Measurements from ENCODE around the gene NEU3.
"Not testable (repeated sequence)": the region's sequence is repeated elsewhere in the genome, so short reads cannot be mapped to it uniquely, and the experiment has no call there.

The NEU3 gene

DNA sequence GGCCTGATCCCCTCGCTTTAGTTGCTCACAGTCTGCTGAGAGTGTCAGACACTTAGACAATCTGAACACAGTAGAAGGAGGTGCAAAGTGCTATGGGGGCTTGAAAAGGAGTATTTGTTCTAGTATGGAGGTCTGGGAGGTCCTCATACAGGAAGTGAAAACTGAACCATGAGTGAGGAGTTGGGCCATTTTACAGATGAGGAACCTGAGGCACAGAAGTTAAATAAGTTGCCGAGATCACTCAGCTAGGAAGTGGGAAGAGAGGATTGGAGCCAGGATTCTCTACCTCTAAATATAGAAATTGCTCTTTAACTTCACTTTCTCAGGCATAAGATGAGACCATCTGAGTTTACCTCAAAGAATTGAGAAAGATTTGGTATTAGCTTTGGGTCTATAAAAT, 4.0 kb upstream of the NEU3 start:
- no peak for DNase-seq

DNA sequence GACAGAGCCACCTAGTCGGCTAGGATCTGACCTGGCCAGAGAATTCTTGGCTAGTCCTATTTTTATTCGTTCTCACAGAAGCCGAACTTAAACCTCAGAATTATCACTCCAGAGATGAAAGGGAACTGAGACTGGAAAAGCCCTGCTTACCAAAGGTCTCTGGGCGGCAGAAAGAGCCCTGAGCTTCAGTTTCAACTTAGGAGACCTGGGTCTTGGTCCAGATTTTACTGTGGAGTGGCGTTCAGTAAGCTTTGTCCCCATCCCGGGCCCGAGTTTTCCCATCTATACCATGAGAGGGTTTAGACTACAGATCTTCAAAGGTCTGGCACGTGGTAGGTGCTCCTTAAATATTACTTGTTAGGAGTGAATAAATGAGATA, 516 bp downstream of the NEU3 start:
- DNase-seq = no peak

DNA sequence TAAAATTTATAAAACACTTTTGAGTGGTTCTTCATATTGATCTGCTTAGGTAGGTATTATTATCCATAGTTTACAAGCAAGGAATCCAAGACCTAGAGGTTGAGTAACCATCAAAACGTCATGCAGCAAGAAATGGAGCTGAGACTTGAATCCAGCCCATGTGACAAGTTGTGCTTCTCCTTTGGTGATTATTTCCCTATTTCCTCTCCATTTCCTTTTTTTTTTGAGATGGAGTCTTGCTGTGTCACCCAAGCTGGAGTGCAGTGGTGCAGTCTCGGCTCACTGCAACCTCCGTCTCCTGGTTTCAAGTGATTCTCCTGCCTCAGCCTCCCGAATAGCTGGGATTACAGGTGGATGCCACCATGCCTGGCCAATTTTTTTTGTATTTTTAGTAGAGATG, 1.4 kb downstream of the NEU3 start:
- not testable (repeated sequence) for DNase-seq

DNA sequence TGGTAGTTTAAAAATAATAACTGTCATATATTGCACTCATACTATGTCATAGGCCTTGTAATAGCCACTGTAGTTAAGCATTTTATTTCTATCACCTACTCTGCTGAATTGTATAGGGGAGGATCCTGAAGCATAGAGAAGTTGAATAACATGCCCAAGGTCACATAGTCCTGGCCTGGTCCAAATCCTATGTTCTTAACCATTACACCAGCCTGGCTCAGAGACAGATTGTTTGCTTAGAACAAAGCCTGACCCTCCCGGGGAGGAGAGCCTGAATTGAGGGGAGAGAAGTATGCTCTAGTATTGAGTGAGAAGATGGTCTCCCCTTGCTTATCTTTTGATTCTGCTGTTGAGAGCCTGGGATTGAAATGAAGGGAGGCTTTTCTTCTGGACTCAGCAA, 2.2 kb downstream of the NEU3 start:
- no peak for DNase-seq

DNA sequence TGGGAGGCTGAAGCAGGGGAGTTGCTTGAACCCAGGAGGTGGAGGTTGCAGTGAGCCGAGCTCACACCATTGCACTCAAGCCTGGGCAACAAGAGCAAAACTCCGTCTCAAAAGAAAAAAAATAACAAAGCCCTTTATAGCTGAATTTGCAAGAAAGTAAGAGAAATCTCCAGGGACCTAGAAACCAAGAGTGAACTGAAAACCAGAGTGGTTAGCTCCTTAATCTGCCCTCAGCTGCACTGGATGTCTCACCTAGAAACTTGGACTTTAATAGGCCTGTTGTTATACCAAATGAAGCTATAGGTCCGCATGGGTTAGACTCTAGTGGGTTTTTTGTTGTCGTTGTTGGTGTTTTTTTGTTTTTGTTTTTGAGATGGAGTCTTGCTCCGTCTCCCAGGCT, 4.1 kb downstream of the NEU3 start:
- no peak for DNase-seq

DNA sequence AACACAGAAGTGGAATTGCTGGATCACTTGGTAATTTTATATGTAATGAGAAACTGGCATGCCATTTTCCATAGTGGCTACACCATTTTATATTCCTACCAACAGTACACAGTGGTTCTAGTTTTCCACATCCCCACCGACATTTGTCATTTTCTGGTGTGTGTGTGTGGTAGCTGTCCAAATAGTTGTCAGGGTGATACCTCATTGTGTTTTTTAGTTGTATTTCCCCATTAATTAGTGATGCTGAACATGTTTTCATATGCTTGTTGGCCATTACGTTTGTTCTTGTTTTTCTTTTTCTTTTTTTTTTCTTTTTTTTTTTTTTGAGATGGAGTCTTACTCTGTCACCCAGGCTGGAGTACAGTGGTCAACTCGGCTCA, 12.2 kb downstream of the NEU3 start:
- DNase-seq = no peak

DNA sequence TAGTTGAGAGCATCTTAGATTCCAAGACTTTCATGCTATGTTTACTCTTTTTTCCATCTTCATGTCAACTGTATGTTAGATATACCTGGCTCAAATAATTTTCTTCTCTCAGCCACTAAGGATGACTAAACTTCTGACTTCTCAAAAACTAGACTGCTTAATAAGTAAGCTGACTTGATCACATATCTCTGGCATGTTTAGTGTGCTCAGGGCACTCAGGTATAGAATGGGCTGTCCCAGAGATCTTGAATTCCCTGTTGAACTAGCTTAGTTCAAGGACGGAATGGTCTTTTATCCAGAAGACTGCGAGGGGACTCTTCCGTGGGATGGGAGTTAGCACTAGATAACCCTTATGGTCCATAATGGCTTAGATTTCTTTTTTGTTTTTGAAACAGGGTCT, 13.0 kb downstream of the NEU3 start:
- no peak for DNase-seq

DNA sequence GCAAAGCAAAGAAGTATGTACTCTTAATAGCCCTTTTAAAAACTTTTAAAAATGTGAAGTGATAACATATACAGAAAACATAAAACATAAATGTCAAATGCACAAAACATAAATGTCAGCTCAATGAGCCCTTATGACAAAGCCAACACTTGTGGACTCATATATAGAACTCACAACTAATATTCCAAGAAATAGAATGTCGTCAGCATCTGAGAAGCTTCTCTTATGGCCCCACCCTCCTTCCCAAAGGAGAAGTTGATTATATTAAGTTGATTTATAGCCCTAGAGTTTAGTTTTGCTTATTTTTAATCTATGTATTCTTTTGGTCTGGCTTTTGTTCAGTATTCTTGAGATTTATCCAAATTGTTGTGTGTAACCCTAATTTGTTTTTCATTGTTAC, 13.8 kb downstream of the NEU3 start:
- no peak for DNase-seq

DNA sequence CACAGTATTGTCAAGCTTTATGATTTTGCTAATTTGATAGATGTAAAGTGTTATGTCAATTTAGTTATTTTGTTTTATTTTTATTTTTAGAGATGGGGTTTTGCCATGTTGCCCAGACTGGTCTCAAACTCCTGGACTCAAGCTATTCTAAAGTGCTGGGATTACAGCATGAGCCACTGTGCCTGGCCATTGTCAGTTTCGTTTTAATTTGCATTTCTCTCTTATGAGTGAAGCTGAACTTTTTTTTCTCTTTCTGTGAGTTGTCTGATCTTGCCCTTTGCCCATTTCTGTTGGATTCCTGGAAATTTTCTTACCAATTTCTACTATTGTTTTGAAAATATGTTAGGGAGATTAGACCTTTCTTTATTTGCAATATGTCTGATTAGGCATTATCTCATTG, 15.5 kb downstream of the NEU3 start:
- no peak for DNase-seq

DNA sequence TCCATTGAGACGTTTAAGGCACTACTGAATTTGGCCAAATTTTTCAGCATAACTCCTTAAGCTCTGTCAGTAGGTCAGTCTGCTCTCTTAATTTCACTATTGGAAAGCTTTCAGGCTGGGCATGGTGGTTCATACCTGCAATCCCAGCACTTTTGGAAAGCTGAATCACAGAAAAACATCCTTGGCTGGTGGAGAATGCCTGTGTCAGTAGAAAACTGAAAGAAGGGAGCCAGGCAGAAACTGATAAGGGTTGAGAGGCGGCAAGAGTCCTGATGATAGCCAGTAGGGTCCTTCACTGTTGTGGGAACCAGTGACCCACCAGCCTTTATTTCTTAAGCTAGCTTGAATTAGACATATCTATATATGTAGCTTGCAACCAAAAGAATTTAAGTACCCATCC, 22.6 kb downstream of the NEU3 start:
- DNase-seq = no peak

DNA sequence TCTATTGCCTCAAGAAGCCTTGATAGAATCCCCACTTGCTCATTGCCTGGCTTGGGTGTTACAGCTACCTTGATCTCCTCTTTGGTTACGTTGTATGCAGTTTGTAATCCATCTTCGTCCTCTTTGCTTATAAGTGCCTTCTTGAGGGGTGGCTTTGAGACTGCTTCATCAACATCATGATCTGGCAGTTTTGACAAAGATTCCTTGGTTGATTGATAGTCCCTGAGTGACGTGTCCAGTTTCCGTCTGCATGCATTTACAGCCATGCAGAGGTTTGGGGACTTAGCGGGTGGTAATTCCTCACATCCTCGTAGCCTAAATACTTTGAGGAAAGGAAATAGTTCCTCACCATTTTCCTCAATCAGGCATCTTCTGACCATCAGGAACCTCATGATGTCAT, 23.1 kb downstream of the NEU3 start:
- DNase-seq = no peak

DNA sequence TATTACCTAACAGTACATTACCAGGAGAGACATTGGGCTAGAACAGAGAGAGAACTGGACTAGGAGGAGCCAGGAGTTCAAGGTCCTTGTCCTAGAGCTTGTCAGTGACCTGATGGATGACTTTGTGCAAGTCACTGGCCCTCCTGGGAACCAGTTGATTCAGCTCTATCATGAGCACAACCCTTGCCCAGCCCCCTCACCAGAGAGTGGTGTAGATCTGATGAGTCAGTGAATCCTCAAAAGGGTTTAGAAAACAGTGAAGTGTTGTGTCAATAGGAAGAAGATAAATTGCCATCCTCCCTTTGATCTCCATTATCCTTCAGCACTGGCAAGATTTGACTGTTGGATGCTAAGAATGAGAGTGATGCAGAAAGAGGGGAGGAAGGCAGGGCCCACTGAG, 24.3 kb downstream of the NEU3 start:
- DNase-seq = no peak

DNA sequence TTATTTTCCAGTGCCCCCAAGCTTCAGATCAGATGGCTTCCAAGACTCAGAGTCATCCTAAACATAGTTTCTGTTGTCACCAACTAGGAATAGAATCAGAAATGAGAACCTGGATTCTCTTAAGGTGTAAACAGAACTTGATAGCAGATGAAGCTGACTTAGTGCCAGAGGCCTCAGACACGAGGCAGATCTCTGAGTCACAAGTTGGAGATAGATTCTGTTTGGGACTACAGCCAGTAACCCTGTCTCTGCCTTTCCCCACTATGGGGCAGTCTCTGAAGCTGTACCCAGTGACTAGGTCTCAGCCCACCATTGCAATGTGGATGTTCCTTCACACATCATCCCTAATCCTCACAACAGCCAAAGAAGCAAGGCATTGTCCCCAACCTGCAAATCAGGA, 25.4 kb downstream of the NEU3 start:
- DNase-seq = no peak

DNA sequence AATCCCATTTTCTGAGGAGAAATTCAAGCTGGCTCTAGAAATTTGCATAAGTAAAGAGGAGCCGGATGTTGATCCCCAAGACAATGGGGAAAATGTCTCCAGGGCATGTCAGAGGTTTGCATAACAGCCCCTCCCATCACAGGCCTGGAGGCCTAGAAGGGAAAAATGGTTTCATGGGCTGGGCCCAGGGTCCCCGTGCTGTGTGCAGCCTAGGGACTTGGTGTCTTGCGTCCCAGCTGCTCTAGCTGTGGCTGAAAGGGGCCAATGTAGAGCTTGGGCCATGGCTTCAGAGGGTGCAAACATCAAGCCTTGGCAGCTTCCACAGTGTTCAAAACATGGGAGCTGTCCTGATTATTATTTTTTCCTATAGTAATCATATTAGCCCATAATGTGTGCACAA, 30.5 kb downstream of the NEU3 start:
- DNase-seq = not testable (repeated sequence)

DNA sequence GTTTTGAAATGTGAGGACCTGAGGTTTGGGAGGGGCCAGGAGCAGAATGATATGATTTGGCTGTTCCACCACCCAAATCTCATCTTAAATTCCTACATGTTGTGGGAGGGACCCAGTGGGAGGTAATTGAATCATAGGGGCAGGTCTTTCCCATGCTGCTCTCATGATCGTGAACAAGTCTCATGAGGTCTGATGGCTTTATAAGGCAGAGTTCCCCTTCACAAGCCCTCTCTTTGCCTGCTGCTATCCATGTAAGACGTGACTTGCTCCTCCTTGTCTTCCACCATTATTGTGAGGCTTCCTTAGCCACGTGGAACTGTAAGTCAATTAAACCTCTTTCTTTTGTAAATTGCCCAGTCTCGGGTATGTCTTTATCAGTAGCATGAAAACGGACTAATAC, 31.6 kb downstream of the NEU3 start:
- not testable (repeated sequence) for DNase-seq

DNA sequence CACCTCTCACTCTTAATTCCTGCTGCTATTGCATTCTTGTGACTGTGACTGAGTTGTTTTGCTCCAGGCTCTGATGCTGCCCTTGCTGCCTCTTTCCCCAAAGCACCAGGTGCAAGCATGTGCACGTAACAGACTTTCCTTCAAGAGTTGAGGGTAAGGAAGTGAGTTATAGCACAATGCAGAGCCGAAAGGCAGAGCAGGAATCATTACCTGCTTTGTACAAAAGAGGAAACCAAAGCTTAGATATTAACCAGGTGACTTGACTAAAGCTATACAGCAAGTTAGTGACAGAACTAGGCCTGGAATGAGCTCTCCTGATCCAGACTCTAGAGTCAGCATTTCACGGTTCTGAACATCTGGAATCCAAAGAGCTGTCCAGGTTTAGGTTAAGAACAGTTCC, 33.6 kb downstream of the NEU3 start:
- no peak for DNase-seq

DNA sequence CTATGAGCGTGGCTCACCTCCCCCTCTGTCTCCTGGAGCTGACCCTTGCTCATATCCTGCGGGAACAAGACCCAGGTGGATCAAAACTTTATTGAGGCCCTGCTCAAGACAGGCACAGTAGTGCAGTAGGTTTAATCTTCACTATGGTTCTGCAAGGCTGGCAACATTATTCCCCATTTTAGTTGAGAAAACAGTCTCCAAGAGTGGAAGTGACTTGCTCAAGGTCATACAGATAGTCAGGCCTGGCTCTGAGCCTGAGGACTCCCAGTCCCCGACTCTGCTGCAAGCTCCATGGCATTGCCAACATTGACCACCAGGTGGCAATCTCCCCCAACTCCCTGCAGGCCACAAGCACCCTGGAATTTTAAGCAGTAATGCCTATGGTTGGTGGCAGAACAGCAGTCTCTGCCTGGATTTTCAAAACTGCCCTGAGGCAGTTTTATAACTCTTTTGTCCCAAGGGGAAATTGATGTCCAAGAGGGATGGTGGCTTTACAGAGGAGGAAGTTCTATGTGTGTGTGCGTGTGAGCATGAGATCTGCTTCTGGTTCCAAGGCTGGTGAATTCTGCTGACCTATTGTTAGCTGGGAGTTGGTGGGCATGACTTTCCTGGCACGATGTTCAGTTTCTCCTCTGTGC, 34.1 kb downstream of the NEU3 start:
- DNase-seq = peak; percentile 52

DNA sequence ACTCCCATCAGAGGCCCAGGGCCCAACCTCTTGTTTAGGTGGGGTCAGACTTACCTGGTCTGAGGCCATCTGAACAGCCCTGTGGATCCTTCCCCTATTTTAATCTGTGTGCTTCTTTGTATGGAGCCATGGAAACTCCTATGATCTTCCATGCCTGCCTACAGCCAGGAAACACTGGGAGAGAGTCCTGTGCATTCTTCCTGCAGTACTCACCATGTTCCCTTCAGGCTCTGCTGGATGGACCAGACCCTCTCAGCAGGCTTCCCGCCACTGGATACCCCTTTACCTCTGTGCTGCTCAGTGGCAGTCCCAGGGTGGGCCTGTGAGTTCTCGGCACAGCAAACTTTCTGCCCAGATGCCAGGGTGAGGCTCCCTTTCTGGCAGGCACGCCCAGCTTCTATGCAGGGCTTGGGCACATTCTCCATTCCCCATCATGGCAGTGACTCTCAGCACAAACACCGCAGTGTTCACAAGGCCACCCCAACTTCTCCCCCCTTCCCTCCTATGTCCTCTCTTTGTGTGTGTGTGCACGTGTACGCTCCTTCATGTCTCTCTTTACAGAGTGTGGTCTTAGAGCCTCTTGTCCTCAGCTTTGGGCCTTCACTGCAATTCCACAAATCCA, 34.8 kb downstream of the NEU3 start:
- no peak for DNase-seq

DNA sequence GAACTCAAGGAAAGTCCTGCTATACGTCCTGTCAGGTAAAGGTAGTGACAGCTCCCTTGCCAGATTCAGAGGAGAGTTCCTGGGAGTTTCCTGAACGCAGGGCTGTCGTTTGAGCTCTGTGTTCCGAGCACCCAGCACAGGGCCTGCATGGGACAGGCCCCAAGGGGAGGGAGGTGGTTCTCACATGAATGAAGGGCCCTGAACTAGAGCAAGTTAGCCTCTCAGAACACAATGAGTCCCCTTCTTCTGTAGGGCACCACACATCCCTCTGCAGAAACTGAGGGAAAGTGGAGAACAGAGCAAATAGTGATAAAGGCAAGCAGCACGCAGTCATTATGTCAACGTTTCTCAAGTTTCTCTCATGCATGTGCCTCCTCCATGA, 35.3 kb downstream of the NEU3 start:
- DNase-seq = no peak

DNA sequence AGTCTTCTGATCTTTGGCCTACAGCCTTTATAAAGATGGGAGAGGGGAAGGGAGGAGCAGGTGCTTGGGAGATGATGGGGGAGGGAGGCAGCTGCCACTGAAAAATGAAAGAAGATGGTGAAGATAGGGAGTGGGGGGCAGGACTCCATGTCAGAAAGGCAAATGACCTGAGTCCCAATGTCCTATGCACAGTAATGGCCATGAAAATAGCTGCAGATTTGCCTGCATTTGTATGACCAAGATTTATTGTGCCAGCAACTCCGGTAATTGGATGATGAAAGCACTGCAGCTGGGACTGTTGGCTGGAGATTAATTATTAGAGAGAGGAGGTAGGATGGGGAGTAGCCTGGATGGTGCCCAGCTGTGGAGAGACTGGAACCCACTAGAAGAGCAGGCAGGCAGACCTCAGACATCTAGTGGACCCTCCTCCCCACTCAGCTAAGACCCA, 36.1 kb downstream of the NEU3 start:
- DNase-seq = no peak

DNA sequence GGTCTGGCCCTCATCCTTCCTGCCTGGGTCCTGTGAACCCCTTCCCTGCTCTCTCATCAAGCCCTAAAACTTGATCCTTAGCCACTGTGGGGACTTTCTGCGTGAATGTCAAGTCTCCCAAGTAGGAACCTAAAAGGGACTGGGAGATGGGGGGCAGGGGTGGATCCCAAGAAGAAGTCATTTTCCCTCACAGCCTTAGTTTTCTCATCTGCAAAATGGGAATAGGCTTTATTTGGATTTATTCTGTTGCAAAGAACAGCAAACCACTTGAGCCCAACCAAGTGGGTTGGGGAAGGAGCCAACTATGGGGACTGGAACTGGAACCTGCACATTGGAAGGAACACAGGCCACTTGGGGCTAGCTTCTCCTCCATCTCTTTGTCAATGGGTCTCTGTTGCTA, 36.8 kb downstream of the NEU3 start:
- DNase-seq = no peak

DNA sequence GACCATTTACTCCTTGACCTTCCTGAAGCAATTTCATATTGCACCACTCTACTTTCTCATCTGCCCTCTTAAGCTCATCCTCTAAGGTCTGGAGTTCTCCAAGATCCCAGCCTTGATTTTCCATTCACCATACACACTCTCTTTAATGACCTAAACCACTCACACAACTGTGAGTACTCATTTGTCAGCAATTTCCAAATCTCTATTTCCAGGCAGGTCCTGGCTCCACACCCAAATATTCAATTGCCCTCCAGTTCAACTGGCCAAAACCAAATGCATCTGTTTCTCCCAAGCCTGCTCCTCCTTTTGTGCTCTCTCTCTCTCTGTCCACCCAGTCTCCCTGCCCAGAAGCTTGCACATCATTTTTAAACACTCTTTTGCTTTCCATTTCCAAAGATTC, 39.6 kb downstream of the NEU3 start:
- DNase-seq = no peak

DNA sequence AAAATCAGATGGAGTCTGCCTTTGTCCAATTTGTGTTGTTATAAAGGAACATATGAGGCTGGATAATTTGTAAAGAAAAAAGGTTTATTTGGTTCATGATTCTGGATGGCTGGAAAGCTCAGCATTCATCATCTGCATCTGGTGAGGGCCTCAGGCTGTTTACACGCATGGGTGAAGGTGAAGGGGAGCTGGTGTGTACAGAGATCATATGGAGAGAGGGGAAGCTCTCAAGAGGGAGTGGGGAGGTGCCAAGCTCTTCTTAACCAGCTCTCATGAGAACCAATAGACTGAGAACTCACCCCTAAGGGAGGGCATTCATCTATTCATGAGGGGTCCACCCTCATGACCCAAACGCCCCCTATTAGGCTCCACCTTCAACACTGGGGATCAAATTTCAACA, 40.0 kb downstream of the NEU3 start:
- no peak for DNase-seq

DNA sequence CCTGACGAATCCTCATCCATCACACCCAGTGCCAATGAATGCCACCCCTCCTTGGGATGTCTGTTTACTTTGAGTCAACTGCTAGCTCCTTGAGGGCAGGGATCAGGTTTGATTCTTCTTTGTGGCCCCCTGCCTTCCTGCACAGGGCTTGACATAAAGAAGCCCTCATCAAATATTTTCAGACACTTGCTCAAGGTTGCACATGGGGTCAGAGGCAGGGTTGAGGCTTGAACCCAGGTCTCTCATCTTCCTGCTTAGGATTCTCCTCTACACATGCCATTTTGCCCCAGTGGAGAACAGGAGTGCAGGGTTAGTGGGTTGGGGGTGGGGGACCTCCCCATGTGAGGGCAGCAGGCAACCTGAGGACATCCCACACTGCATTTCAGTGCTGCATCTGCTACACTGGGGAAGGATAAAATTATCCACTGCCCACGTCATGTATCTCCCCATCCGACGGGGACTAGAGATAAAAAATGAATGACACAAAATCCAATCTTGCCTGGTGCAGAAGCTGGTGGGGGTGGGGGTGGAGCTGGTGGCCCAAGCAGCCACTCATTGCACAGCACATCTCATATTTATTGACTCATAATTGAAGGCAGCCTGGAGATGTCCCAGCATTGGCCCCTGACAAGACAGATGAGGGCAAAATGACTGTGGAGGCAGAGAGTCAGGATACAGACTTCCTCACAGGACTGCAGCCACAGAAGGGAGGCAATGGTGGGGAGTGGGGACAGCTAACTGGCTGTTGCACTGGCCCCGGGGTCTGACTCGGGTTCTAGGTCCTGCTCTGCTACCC, 41.3 kb downstream of the NEU3 start:
- DNase-seq = no peak
